GM21825 (cell line): Measurements from ENCODE around the gene MAP4K4.

Experiments
- ATAC-seq: cut with Tn5 transposase; IDR thresholded peaks from one replicate; pipeline ENCODE4 v1.9.1; 2021; ENCODE audit warnings: mild to moderate bottlenecking, moderate library complexity; ENCODE audit not compliant: unreplicated experiment

MAP4K4 gene

GRCh38 chr2:101788995-101789970 is 91.8 kb downstream of the MAP4K4 start:
- ATAC-seq, result no peak

- ATAC-seq, result no peak
Observed at GRCh38 chr2:101790416-101790815, 92.9 kb downstream of the MAP4K4 start.

- ATAC-seq, result no peak
Observed at GRCh38 chr2:101790857-101791256, 93.3 kb downstream of the MAP4K4 start.

GRCh38 chr2:101792208-101792607 is 94.7 kb downstream of the MAP4K4 start:
- ATAC-seq, result no peak

GRCh38 chr2:101793277-101793969 is 95.9 kb downstream of the MAP4K4 start:
- no peak for ATAC-seq

GRCh38 chr2:101794141-101794540 is 96.6 kb downstream of the MAP4K4 start:
- no peak for ATAC-seq

- no peak for ATAC-seq
Observed at GRCh38 chr2:101795033-101795432, 97.5 kb downstream of the MAP4K4 start.

- no peak for ATAC-seq
Observed at GRCh38 chr2:101796825-101797600, 99.5 kb downstream of the MAP4K4 start.

- ATAC-seq, result no peak
Observed at GRCh38 chr2:101801496-101801895, 104.0 kb downstream of the MAP4K4 start.

GRCh38 chr2:101802329-101802728 is 104.8 kb downstream of the MAP4K4 start:
- ATAC-seq, result no peak

- ATAC-seq, result no peak
Observed at GRCh38 chr2:101803128-101803527, 105.6 kb downstream of the MAP4K4 start.

- no peak for ATAC-seq
Observed at GRCh38 chr2:101803945-101804696, 106.6 kb downstream of the MAP4K4 start.

- ATAC-seq, result no peak
Observed at GRCh38 chr2:101805152-101806088, 107.9 kb downstream of the MAP4K4 start.

- ATAC-seq, result no peak
Observed at GRCh38 chr2:101806123-101806522, 108.6 kb downstream of the MAP4K4 start.

GRCh38 chr2:101806701-101807100 is 109.2 kb downstream of the MAP4K4 start:
- no peak for ATAC-seq

- ATAC-seq, result no peak
Observed at GRCh38 chr2:101807242-101807641, 109.7 kb downstream of the MAP4K4 start.

GRCh38 chr2:101808006-101808562 is 110.6 kb downstream of the MAP4K4 start:
- ATAC-seq, result no peak

GRCh38 chr2:101809698-101810097 is 112.2 kb downstream of the MAP4K4 start:
- ATAC-seq, result no peak
